Activated T-helper 2 cell treated with anti-CD3 and anti-CD28 coated beads, Interferon-gamma antibody, Interleukin-2, Interleukin-4, amounts not matched to agents 10 μg/mL and 5 μg/mL and 100 μg/mL, durations not matched to agents 14 hours and 24 hours and 36 hours (primary cell): ENCODE data around the gene CBFA2T2. TPM values are rescaled to one million over a fixed set of nuclear protein-coding genes. Genes with fewer than 3 reads are reported as not detected.

Experiments
- DNase-seq: peaks from one replicate; pipeline ENCODE4 v3.0.0; 2021; ENCODE audit warnings: low spot score
- H3K27ac Mint-ChIP-seq: one replicate; pipeline ENCODE4 v1.8.0; 2021; ENCODE audit warnings: mixed read lengths
- H3K27me3 Mint-ChIP-seq: one replicate; pipeline ENCODE4 v1.8.0; 2021; ENCODE audit warnings: low read depth, mixed read lengths
- H3K36me3 Mint-ChIP-seq: one replicate; pipeline ENCODE4 v1.8.0; 2021; ENCODE audit warnings: low read depth, mixed read lengths
- H3K4me1 Mint-ChIP-seq: one replicate; pipeline ENCODE4 v1.8.0; 2021; ENCODE audit warnings: low read depth, mixed read lengths
- H3K4me3 Mint-ChIP-seq: one replicate; pipeline ENCODE4 v1.8.0; 2021; ENCODE audit warnings: low read depth, mild to moderate bottlenecking, moderate library complexity, mixed read lengths
- H3K9me3 Mint-ChIP-seq: one replicate; pipeline ENCODE4 v1.8.0; 2021; ENCODE audit warnings: mixed read lengths
- intact Hi-C: fragments of 100-400 bp; cut with micrococcal nuclease; formaldehyde crosslinking; loops from one replicate; pipeline ENCODE4 v1.15.1; 2023
- total RNA-seq: library from RNA; stranded (reverse); gene quantifications from 2 replicates; pipeline ENCODE4 v1.2.3, GENCODE V29; 2022

Gene CBFA2T2
- total RNA-seq, 1 donor from 2014 or later, result 14.4 TPM

- no peak overlapping the region for H3K4me3 Mint-ChIP-seq
These were observed 180.2 kb downstream of the CBFA2T2 start for GRCh38 chr20:33669873-33670640.

DNA sequence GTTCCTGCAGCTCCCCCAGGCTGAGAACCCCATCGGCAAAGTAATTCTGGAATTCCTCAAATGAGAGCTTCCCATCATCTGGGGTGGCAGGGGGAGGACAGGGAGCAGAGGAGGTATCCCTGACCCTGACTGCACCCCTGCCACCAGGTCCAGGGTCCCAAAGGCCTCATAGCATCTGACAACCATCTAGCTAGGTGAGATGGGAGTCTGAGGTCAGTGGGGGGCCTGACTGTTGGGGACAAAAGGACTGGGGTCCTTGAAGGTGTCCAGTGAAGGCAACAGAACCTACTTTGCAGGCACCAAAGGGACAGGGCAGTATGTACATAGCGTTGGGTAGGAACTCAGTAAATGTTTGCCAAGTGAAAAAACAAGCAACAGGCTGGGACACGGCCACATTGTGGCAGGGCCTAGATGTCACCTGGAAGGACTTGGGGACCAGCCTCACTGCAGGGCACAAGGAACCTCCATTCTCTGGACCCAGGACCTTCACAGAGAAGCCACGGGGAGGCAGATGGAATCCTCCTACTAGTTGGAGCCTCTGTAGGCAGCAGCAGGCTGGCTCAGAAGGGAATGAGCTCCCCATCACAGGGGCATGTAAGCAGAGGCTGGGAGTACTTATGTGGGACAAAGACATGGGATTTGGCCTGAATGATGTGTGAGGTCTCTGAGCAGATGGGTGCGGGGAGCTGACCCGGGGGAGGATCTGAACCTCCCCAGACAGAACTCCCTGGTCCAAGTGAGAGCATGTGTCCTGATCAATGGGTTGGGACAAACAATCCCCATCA, 181.0 kb downstream of the CBFA2T2 start:
- Mint-ChIP-seq H3K4me1 (peaks cover 22% of the 10 kb centered on the region), H3K36me3 (peaks cover 21% of the 10 kb centered on the region), H3K27ac (no peak overlapping the region), H3K27me3 (no peaks in the 10 kb centered on the region), H3K9me3 (no peaks in the 10 kb centered on the region), H3K4me3 (no peak overlapping the region)
- DNase-seq, result no peak
- intact Hi-C loops, result no loop called here

More at GRCh38 chr20:33669873-33670640, 180.2 kb downstream of the CBFA2T2 start:
- no peaks in the 10 kb centered on the region for H3K27me3 Mint-ChIP-seq
- intact Hi-C loops, result loop anchor here (2.0 to 10.0 kb wide), 5 partner anchors 115 to 445 kb away; partner anchors contain the start of genes CDK5RAP1, EIF2S2 and SNTA1
- H3K9me3 Mint-ChIP-seq, result no peaks in the 10 kb centered on the region
- peaks cover 12% of the 10 kb centered on the region for H3K36me3 Mint-ChIP-seq
- H3K4me1 Mint-ChIP-seq, result peaks cover 24% of the 10 kb centered on the region
- no peak overlapping the region for H3K27ac Mint-ChIP-seq
- no peak for DNase-seq

DNA sequence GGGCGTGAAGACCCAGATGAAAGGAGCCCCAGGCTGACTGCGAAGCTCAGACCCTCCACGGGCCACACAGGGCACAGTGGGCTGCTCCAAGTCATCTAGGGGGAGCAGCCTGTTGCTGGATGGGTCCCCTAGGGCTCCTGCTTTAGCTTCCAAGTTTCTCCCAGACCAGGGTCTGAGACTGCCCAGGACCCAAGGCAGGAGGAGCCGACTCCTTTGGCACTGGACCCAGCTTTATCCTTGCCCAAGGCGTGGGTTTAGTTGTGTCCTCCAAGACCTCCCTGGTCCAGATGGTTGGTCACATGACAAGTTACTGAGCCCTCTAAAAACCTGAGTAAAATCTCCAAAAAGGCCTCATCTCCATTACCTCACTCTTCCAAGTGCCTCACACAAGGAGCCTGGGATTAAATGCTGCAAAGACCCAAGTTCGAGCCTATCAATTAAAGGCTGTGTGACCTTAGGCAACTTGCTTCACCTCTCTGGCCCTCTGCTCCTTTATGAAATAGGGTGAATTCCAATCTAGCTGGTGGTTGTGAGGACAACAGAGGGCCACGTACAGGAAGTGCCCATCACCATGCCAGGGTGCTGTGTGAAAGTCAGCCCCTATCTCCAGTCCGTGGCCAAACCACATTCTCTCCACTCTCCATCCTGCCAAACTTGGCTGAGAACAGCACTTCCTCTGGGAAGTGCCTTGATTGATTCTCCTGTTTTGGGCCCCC, 181.8 kb downstream of the CBFA2T2 start:
- Mint-ChIP-seq H3K9me3 (no peaks in the 10 kb centered on the region), H3K27ac (no peak overlapping the region), H3K36me3 (peaks cover 24% of the 10 kb centered on the region), H3K4me3 (no peak overlapping the region), H3K27me3 (no peaks in the 10 kb centered on the region), H3K4me1 (peaks cover 16% of the 10 kb centered on the region)
- no peak for DNase-seq
- intact Hi-C loops, result no loop called here

GRCh38 chr20:33672426-33673113, 182.7 kb downstream of the CBFA2T2 start:
- Mint-ChIP-seq H3K27me3 (no peaks in the 10 kb centered on the region), H3K4me3 (peak overlapping the region; percentile 85), H3K9me3 (no peaks in the 10 kb centered on the region), H3K36me3 (peaks cover 29% of the 10 kb centered on the region), H3K4me1 (peaks cover 16% of the 10 kb centered on the region), H3K27ac (peak overlapping the region; percentile 82)
- intact Hi-C loops, result no loop called here
- DNase-seq, result no peak

GRCh38 chr20:33673114-33673409, 183.2 kb downstream of the CBFA2T2 start:
- no peak for DNase-seq
- Mint-ChIP-seq H3K27ac (peak overlapping the region; percentile 82), H3K9me3 (no peaks in the 10 kb centered on the region), H3K4me3 (peak overlapping the region; percentile 85), H3K27me3 (no peaks in the 10 kb centered on the region), H3K4me1 (peaks cover 17% of the 10 kb centered on the region), H3K36me3 (peaks cover 33% of the 10 kb centered on the region)
- intact Hi-C loops, result no loop called here

DNA sequence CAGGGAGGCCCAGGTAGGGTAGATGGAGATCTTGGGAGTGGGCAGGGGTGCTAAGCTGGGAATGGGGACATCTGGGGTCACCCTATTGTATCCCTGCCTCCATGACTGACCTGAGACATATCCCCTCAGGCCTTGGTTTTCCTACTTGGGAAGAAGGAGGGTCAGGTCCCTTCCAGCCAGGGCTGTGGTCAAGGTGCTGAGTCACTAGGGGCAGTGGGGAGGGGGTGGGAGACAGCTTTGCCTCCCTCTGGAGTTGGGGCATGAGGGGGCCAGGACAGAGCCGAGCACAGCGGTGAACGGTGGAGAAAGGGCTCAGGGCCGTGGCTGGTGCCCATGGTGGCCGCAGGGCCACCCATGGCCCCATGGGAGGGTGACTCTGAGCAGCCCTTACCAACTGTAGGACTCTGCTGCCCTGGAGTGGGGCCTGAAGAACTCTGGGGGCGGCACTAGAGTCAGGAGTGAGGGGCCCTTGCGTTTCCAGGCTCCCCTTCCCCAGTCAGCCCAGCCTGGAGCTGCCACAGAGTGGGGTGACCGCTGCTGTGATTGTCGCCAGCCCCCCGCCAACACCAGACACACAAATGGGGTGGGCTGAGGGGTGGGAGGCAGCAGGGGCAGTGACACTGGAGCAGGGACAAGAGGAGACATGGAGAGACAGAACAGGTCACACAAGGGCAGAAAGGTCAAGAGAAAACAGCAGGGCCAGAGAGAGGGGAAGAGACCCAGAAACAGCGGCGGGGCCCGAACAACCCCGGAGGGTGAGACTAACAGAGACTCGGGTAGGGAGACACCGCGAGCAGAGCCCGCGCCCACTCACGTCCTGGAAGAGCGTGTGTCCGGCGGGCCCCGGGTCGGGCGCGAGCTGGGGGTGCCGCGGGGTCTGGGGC, 183.8 kb downstream of the CBFA2T2 start:
- no peaks in the 10 kb centered on the region for H3K9me3 Mint-ChIP-seq
- H3K27me3 Mint-ChIP-seq, result no peaks in the 10 kb centered on the region
- peak overlapping the region; percentile 75 for H3K27ac Mint-ChIP-seq
- H3K4me3 Mint-ChIP-seq, result peak overlapping the region; percentile 85
- H3K4me1 Mint-ChIP-seq, result peaks cover 22% of the 10 kb centered on the region
- peaks cover 38% of the 10 kb centered on the region for H3K36me3 Mint-ChIP-seq
- DNase-seq, result no peak
- intact Hi-C loops, result no loop called here

GRCh38 chr20:33674294-33675135, 184.6 kb downstream of the CBFA2T2 start, which contains the start of gene NECAB3:
Gene NECAB3 (minus strand): TSS chr20:33674428. CDS start chr20:33674352, 76 bp downstream.
- H3K9me3 Mint-ChIP-seq, result no peaks in the 10 kb centered on the region
- peaks cover 46% of the 10 kb centered on the region for H3K36me3 Mint-ChIP-seq
- H3K27me3 Mint-ChIP-seq, result no peaks in the 10 kb centered on the region
- H3K4me1 Mint-ChIP-seq, result peaks cover 31% of the 10 kb centered on the region
- intact Hi-C loops, result no loop called here
- DNase-seq, result peak; percentile 65
- peak within 1 kb of the TSS; percentile 85 for H3K4me3 Mint-ChIP-seq
- H3K27ac Mint-ChIP-seq, result peak within 1 kb of the TSS; percentile 75

DNA sequence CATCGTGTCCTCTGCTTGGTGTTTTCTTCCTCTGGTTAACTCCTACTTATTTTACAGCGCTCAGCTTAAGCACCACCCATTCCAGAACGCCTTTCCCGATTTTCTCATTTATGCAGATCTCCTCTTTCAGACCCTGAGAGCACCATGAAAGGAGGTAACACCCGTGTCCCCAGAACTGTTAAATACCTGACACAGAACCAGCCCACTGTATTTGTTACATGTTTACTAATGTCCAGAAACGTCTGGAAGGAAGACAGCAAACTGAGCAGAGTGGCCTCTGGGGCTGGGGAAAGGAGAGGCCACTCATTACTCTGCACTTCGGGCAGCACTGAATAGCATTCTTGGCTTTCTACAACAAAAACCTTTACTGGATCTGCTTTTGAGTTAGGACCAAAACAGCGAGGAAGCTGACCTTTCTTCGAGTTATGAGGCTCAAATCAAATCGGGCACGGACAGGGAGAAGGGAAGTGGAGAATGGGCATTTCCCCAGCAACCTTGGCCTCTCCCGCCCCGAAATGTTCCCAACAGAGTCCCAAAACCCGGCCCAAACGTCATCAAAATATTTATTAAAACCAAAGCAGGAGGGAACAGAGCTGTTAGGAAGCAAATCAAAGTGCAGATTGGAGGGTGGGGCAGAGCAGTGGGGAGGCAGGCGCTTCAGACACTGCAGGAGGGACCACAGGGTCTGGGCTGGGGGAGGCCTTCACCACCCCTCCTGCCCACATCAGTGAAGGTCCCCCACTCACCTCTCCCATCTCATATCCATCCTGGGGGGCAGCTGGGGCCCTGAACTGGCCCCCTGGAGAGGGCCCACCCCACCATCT, 185.5 kb downstream of the CBFA2T2 start:
- Mint-ChIP-seq H3K4me1 (peaks cover 37% of the 10 kb centered on the region), H3K4me3 (peak overlapping the region; percentile 73), H3K27ac (peak overlapping the region; percentile 53), H3K27me3 (no peaks in the 10 kb centered on the region), H3K36me3 (peaks cover 43% of the 10 kb centered on the region), H3K9me3 (no peaks in the 10 kb centered on the region)
- DNase-seq, result no peak
- intact Hi-C loops, result no loop called here

DNA sequence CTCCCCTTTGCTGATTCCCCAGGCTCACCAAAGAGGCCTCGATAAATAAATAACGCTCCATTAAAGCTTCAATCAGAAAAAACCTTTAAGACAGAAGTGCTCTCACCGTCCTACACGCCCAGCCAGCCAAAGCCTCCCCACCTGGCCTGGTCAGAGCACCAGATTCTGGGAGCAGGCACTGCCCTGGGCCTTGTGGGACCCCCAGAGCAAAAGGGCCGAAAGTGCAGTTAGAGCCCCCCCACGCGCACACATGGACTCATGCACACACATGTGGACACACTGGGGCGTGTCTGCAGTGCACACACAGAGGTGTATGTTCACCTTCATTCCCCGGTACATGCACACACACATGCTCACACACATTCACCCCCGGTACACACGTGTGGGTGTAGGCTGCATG, 186.2 kb downstream of the CBFA2T2 start:
- intact Hi-C loops, result no loop called here
- Mint-ChIP-seq H3K9me3 (no peaks in the 10 kb centered on the region), H3K27me3 (no peaks in the 10 kb centered on the region), H3K4me3 (no peak overlapping the region), H3K27ac (no peak overlapping the region), H3K4me1 (peaks cover 45% of the 10 kb centered on the region), H3K36me3 (peaks cover 49% of the 10 kb centered on the region)
- DNase-seq, result no peak

DNA sequence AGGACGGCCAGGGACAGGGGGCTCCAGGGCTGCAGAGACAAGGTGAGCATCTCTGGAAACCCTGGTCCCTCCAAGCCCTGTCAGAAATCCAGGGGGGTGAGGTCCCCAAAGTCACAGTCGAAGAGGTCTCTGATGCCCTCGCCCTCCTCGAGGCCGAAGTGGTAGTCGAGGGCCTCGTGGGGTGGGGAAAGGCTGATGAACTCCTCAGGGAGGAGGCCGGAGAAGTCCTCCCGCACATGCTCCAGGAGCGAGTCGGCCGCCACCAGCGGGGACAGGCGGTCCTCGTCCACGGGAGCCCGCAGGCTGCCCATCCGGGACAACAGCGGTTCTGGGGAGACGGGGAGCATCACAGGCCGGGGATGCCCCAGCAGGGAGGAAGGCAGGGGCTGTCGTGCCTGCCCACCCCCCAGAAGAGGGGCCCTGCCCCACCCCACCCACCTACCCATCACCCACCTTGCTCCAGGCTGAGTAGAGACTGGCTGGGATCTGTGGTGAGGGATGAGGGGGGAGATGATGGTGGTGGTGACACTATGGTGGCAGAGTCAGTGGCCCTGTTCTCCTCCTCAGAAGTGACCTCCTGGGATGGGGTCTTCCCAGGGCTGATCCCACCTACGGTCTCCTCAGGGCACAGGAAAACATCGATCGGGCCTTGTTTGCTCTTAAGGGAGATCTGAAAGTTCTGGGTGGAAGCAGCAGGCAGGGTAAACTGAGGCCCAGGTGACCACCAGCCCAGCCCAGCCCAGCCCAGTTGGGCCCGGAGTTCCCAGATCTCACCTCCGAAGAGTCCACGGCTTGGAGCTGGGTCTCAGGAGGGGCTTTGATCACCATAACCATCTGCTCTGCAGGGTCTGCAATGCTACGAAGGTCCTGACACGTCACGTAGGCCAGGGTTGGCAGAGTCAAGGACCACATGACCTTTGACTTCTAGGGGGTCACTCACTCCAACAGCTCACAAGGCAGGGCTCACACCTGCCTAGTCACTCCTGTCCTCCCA, 187.1 kb downstream of the CBFA2T2 start:
- no peak overlapping the region for H3K27ac Mint-ChIP-seq
- H3K4me1 Mint-ChIP-seq, result peaks cover 52% of the 10 kb centered on the region
- DNase-seq, result no peak
- H3K27me3 Mint-ChIP-seq, result no peaks in the 10 kb centered on the region
- peaks cover 57% of the 10 kb centered on the region for H3K36me3 Mint-ChIP-seq
- H3K9me3 Mint-ChIP-seq, result no peaks in the 10 kb centered on the region
- intact Hi-C loops, result no loop called here
- H3K4me3 Mint-ChIP-seq, result no peak overlapping the region
